SJSA1 (cell line): ENCODE measurements around the gene FAM153A. TPM values are rescaled to one million over a fixed set of nuclear protein-coding genes. Genes with fewer than 3 reads are reported as not detected.
"Not testable (repeated sequence)": the region's sequence is repeated elsewhere in the genome, so short reads cannot be mapped to it uniquely, and the experiment has no call there.

Experiments used
- DNase-seq, 2 experiments: peaks; one replicate each; pipeline ENCODE4 v3.0.0-alpha.2; 2015 to 2020; ENCODE audit warnings: low spot score in 2 of 2, low read depth in 1 of 2
- H3K27ac ChIP-seq: fragments of 250-450 bp; sonication (Bioruptor Pico); 2 replicates; pipeline ENCODE4 v1.5.1; 2020; ENCODE audit warnings: mild to moderate bottlenecking, moderate library complexity
- H3K27me3 ChIP-seq: fragments of 250-450 bp; sonication (Bioruptor Pico); replicated peaks from 2 replicates; pipeline ENCODE4 v1.5.1; 2020; ENCODE audit warnings: mild to moderate bottlenecking, moderate library complexity
- H3K36me3 ChIP-seq: fragments of 250-450 bp; sonication (Bioruptor Pico); 2 replicates; pipeline ENCODE4 v1.5.1; 2020; ENCODE audit warnings: mild to moderate bottlenecking
- H3K4me1 ChIP-seq: fragments of 250-450 bp; sonication (Bioruptor Pico); replicated peaks from 2 replicates; pipeline ENCODE4 v1.6.1; 2021; ENCODE audit warnings: mild to moderate bottlenecking
- H3K4me3 ChIP-seq: fragments of 250-450 bp; sonication (Bioruptor Pico); 2 replicates; pipeline ENCODE4 v1.5.1; 2020; ENCODE audit warnings: mild to moderate bottlenecking
- H3K9me3 ChIP-seq: fragments of 250-450 bp; sonication (Bioruptor Pico); replicated peaks from 2 replicates; pipeline ENCODE4 v1.5.1; 2020; ENCODE audit warnings: mild to moderate bottlenecking
- total RNA-seq: library from RNA; depleted of rRNA; stranded (reverse); fragments of >200 nt; shearing (Covaris generic); gene quantifications from 2 replicates; pipeline ENCODE4 v1.2.3, GENCODE V29; 2014

FAM153A gene
- total RNA-seq, 1 experiment from 2014 or later: not detected

DNA sequence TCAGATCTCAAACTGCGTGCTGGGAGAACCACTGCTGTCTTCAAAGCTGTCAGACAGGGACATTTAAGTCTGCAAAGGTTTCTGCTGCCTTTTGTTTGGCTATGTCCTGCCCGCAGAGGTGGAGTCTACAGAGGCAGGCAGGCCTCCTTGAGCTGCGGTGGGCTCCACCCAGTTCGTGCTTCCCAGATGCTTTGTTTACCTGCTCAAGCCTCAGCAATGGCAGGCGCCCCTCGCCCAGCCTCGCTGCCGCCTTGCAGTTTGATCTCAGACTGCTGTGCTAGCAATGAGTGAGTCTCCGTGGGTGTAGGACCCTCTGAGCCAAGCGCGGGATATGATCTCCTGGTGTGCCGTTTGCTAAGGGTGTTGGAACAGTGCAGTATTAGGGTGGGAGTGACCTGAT, 8.9 kb upstream of the FAM153A start:
- not testable (repeated sequence) for H3K27ac ChIP-seq, DNase-seq, H3K4me1 ChIP-seq, H3K4me3 ChIP-seq, H3K27me3 ChIP-seq, H3K9me3 ChIP-seq, H3K36me3 ChIP-seq

DNA sequence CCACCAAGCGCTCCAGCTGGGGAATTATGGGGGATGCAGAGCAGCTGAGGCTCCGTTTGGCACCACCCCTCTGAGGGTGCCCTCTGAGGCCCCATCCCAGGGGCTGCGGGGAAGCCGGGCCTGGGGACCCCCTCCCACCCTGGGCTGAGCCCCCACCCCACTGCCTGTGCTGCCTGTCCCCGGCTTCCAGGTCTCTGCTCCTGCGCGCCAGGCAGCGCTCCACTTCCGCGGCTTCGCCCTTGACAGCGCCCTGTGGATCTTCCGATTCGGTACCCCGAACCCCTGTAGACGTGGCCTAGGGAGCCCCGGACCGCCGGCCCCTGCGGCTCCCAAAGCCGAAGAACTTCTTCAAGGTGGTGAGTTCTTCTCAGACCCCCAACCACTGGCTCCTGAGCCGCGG, 530 bp downstream of the FAM153A start:
- not testable (repeated sequence) for H3K4me3 ChIP-seq, H3K4me1 ChIP-seq, DNase-seq, H3K27me3 ChIP-seq, H3K9me3 ChIP-seq, H3K36me3 ChIP-seq, H3K27ac ChIP-seq

DNA sequence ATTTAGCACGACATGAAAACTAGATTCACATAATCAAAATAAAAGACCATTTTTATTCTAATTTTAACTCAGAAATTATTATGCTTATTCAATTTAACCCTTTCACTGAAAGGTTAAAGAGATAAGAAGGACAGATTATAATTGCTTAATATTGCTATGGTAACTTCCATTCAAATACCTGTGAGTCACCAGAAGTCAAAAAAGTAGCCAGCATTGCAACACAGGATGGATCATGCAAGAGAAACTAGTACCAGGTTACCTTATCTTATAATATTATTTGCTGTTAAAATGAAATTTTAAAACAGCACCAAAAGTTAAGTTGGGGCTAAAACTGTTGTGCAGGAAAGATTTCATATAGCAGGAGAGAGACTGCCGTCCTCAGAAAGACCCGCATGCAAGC, 11.5 kb downstream of the FAM153A start:
- H3K4me3 ChIP-seq, H3K9me3 ChIP-seq, H3K36me3 ChIP-seq, H3K4me1 ChIP-seq, DNase-seq, H3K27ac ChIP-seq, H3K27me3 ChIP-seq: not testable (repeated sequence)

DNA sequence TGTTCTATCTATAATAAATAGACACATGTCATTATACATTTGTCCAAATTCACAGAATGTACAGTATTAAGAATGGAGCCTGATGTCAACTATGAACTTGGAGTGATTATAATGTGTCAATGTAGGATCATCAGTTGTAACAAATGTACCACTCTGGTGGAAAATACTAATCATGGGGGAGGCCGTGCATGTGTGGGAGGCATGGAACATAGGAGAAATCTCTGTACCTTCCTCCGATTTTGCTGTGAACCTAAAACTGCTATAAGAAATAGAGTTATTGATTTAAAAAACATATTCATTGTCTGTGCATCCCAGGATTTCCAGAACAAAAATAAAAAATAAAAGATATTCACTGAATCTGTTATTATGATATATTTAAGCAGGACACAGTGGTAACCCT, 12.1 kb downstream of the FAM153A start:
- not testable (repeated sequence) for DNase-seq, H3K9me3 ChIP-seq, H3K27me3 ChIP-seq, H3K36me3 ChIP-seq, H3K4me3 ChIP-seq, H3K4me1 ChIP-seq, H3K27ac ChIP-seq

DNA sequence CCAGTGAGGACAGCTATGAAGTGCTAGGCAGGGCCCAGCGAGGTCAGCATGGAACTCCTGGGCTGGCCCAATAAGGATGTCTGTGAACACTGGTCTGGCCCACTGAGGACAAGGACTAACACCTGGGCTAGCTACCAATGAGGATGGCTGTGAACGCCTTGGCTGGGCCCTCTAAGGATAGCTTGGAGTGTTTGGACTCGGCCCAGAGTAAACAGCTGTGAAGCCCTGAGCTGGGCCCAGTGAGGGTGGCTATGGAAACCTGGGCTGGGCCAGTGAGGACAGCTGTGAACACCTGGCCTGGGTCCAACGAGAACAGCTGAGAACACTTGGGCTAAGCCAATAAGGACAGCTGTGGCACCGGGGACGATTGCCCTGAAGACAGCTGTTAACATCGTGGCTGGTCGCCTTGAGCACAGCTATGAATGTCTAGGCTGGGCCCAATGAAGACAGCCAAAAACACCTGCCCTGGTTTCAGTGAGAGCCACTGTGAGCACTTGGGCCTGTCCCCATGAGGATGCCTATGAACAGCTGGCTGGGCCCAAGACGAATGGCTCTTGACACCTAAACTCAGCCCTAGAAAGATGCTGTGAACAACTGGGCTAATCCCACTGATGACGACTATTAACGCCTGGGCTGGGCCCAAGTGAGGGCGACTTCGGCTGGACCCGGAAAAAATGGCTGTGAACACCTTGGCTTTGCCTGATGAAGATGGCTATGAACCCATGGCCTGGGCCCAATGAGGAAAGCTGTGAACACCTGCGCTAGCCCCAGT, 18.8 kb downstream of the FAM153A start:
- H3K4me1 ChIP-seq, DNase-seq: not testable (repeated sequence)

DNA sequence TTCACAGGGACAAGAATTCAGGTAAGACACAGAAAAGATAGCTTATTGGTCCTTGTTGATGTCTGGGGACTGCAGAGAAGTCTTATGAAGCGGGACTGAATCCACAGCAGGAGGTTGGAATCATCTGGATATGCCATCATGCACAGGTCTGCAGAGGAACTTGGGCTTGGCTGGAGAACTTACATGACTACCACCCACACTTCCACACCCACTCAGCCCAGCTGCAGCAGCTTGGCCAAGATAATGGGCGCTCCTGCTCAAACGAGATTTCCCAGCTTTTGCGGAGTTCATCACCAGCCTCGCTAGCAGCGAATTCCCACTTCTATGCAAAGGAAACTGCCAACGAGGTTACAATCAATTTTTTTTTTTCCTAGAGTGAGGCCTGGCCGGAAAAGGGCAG, 21.7 kb downstream of the FAM153A start:
- not testable (repeated sequence) for DNase-seq, H3K27me3 ChIP-seq, H3K4me1 ChIP-seq, H3K27ac ChIP-seq, H3K9me3 ChIP-seq, H3K36me3 ChIP-seq, H3K4me3 ChIP-seq

More for the DNA sequence above, 18.8 kb downstream of the FAM153A start:
- H3K9me3 ChIP-seq, H3K36me3 ChIP-seq, H3K27ac ChIP-seq, H3K4me3 ChIP-seq, H3K27me3 ChIP-seq: not testable (repeated sequence)

DNA sequence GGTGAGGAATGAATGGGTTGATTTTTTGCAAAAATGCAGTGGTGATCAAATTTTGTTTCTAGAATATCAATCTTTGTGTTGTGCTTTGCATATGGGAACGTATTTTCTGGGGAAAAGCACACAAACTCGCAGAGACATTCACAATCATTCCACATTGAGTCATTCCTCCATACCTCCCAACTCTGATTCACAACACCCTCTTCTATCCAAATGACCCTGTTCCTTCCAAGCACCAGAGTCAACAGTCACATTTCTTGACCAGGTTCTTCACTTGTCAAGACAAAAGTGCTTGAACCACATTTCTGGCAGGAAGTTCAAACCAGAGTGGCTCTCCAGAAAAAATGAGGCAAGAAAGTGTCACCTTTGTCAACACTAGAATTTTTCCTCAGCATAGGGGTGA, 35.3 kb downstream of the FAM153A start:
- not testable (repeated sequence) for H3K27ac ChIP-seq, H3K27me3 ChIP-seq, DNase-seq, H3K4me3 ChIP-seq, H3K4me1 ChIP-seq, H3K9me3 ChIP-seq, H3K36me3 ChIP-seq

DNA sequence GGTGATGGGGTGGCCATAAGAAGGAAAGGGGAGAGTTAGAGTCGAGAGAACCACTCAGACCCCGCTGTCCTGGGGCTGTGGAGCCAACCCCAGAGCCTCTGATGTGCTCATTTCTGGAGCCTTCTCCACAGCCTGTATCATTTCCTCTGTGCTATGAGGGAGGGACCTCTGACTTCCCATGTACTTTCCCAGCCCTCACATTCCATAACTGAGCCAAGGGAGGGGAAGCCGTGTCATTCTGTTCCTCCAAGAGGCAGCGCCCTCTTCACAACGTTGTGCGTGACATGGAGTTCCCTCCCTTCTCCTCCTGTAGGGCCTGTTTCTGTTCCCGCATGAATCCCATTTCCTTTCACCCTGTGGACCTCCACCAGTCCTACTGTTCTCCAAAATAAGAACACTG, 57.8 kb downstream of the FAM153A start:
- not testable (repeated sequence) for DNase-seq, H3K4me3 ChIP-seq, H3K27ac ChIP-seq, H3K36me3 ChIP-seq, H3K27me3 ChIP-seq, H3K9me3 ChIP-seq, H3K4me1 ChIP-seq

DNA sequence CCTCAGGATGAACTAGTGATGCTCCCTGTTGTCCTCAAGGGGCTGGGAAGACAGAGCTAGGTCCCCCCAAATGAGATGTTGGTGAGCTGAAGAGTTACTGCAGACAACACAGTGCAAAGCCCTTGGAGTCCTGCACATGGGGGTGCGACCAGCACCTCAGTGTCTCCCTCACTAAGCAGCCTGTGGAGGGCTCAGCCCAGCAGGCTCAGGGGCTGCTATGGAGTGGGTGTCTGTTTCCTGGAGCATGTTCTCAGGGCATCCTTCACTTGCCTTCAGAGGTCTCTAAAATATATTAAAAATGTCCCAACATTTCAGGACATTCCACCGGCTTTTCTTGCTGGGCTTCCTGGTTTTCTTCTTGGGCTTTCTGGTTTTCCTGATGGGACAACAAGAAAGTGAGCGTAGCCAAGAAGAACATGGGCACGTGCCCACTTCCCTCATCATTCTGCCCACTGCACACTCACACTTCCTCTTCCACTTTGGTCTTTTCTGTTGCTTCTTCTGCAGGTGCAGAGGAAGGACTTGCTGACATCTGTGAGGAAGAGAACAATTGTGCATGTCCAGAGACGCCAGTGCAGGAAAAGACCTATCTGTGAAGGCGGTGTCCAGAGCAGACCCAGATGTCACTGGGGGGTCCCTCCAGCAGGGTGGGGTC, 58.7 kb downstream of the FAM153A start:
- H3K9me3 ChIP-seq, H3K27me3 ChIP-seq, H3K4me3 ChIP-seq, H3K4me1 ChIP-seq, DNase-seq, H3K27ac ChIP-seq, H3K36me3 ChIP-seq: not testable (repeated sequence)

DNA sequence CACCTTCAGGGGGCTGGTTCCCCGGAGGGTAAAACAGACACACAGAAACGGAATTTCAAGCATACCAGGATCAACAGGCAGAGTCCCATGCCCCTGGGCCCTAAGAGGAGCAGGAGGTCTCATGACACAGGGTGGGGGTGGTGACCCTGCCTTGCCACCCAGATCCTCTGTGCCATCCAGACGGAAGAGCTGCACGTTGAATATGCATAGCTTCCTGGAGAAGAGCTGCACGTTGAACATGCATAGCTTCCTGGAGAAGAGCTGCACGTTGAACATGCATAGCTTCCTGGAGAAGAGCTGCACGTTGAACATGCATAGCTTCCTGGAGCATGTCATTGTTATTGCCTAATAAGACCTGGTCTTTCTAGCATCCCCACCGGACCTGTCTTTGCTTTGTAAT, 59.9 kb downstream of the FAM153A start:
- not testable (repeated sequence) for DNase-seq, H3K27ac ChIP-seq

DNA sequence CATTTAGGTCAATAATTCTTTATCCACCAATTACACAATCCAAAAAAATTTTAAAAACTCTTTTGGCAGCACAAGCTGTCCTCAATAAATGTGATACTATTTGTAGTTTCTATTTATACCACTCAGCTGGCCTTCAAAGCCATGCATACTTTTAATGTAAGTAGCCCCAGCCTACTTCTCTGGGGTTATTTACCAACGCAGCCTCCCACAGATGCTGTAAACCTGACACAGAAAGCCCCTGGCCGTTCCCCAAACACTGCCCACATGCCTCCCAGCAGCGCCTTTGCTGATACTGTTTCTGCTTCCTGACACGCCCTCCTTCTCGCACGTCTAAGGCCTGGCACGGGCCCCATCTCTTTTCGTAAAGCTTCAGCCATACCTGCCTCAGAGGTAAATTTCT, 62.7 kb downstream of the FAM153A start:
- not testable (repeated sequence) for DNase-seq, H3K27me3 ChIP-seq, H3K4me3 ChIP-seq, H3K9me3 ChIP-seq, H3K36me3 ChIP-seq, H3K4me1 ChIP-seq, H3K27ac ChIP-seq

More for the DNA sequence above, 59.9 kb downstream of the FAM153A start:
- not testable (repeated sequence) for H3K9me3 ChIP-seq, H3K4me1 ChIP-seq, H3K36me3 ChIP-seq, H3K4me3 ChIP-seq, H3K27me3 ChIP-seq

DNA sequence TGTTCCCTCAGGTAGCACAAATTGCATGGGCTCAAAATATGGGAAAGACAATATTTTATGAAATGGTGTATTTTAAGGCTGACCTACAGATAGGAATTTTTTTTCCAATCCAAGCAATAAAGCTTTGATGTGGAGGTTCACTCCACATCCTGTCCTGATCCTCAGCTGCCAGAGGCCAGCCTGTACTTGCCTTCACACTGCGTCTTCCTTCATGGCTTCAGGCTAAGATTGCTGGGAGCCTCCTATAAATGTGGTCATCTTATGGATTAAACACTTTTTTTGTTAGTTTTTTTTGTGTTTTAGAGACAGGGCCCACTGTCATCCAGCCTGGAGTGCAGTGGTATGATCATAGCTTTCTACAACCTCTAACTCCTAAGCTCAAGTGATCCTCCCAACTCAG, 67.3 kb downstream of the FAM153A start:
- not testable (repeated sequence) for H3K9me3 ChIP-seq, H3K4me3 ChIP-seq, DNase-seq, H3K27ac ChIP-seq, H3K36me3 ChIP-seq, H3K4me1 ChIP-seq, H3K27me3 ChIP-seq

DNA sequence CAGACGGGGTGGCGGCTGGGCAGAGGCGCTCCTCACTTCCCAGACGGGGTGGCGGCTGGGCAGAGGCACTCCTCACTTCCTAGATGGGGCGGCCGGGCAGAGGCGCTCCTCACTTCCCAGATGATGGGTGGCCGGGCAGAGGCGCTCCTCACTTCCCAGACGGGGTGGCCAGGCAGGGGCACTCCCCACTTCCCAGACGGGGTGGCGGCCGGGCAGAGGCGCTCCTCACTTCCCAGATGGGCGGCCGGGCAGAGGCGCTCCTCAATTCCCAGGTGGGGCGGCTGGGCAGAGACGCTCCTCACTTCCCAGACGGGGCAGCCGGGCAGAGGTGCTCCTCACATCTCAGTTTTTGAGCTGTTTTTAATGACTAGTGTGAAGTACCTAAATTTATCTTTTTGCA, 86.6 kb downstream of the FAM153A start:
- not testable (repeated sequence) for H3K36me3 ChIP-seq, H3K27ac ChIP-seq, H3K9me3 ChIP-seq, DNase-seq, H3K27me3 ChIP-seq, H3K4me3 ChIP-seq, H3K4me1 ChIP-seq

DNA sequence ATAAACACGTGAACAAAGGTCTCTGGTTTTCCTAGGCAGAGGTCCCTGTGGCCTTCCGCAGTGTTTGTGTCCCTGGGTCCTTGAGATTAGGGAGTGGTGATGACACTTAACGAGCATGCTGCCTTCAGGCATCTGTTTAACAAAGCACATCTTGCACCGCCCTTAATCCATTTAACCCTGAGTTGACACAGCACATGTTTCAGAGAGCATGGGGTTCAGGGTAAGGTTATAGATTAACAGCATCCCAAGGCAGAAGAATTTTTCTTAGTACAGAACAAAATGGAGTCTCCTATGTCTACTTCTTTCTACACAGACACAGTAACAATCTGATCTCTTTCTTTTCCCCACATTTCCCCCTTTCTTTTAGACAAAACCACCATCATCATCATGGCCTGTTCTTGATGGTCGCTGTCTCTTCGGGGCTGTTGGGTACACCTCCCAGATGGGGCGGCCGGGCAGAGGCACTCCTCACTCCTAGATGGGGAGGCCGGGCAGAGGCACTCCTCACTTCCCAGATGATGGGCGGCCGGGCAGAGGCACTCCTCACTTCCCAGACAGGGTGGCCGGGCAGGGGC, 87.3 kb downstream of the FAM153A start:
- not testable (repeated sequence) for H3K36me3 ChIP-seq, DNase-seq, H3K27ac ChIP-seq, H3K27me3 ChIP-seq, H3K9me3 ChIP-seq, H3K4me3 ChIP-seq, H3K4me1 ChIP-seq

DNA sequence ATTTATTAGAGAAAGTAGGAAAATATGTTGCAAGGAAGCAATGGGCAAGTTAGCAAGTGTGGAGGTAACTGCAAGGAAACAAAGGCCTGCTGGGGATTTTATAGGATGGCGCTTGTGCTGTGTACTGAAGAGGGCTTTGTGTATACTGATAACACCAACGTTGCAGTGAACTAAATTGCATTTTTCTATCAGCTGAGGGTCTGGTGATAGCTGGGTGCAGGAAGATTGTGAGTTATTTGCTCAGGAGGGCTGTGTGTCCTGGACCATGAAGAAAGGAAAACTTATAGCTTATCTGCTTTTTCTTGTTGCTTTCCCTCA, 88.2 kb downstream of the FAM153A start:
- H3K9me3 ChIP-seq, H3K4me1 ChIP-seq, H3K27ac ChIP-seq, H3K27me3 ChIP-seq, H3K36me3 ChIP-seq, H3K4me3 ChIP-seq, DNase-seq: not testable (repeated sequence)
